Endothelial cell of hepatic sinusoid (primary cell): ENCODE results near the gene HIP1R.
"Not testable (repeated sequence)": the region's sequence is repeated elsewhere in the genome, so short reads cannot be mapped to it uniquely, and the experiment has no call there.

Source experiments
- in situ Hi-C: cut with HindIII; loops from 2 replicates; pipeline ENCODE4 v1.10.0; 2017; ENCODE audit warnings: low sequenced_read_pairs

Gene HIP1R

GRCh38 chr12:122834921-122835749, at the start of gene HIP1R:
HIP1R (plus strand) TSS chr12:122835457; CDS start chr12:122835551, 94 bp downstream.
- in situ Hi-C loops: loop anchor here (5.0 to 25.0 kb wide), 2 partner anchors 43 to 402 kb away; partner anchors contain the start of genes MPHOSPH9 and MTRFR

GRCh38 chr12:122785503-122785902, 49.8 kb upstream of the HIP1R start:
- in situ Hi-C loops: loop anchor here (25.0 kb wide), 1 partner anchor 152 kb away; no protein-coding TSS in a partner anchor

- in situ Hi-C loops: loop anchor here (25.0 kb wide), 1 partner anchor 149 kb away; no protein-coding TSS in a partner anchor
Measured at GRCh38 chr12:122788387-122788786, 46.9 kb upstream of the HIP1R start.

- in situ Hi-C loops: loop anchor here (5.0 to 25.0 kb wide), 2 partner anchors 43 to 148 kb away; no protein-coding TSS in a partner anchor
Measured at GRCh38 chr12:122789637-122790036, 45.6 kb upstream of the HIP1R start.

GRCh38 chr12:122790393-122791075, 44.7 kb upstream of the HIP1R start:
- in situ Hi-C loops: loop anchor here (5.0 to 25.0 kb wide), 2 partner anchors 42 to 147 kb away; no protein-coding TSS in a partner anchor

- in situ Hi-C loops: loop anchor here (5.0 to 25.0 kb wide), 2 partner anchors 39 to 144 kb away; no protein-coding TSS in a partner anchor
Measured at GRCh38 chr12:122793685-122794106, 41.6 kb upstream of the HIP1R start.

GRCh38 chr12:122795807-122796206, 39.5 kb upstream of the HIP1R start:
- in situ Hi-C loops: loop anchor here (25.0 kb wide), 1 partner anchor 141 kb away; no protein-coding TSS in a partner anchor

GRCh38 chr12:122799641-122800243, 35.5 kb upstream of the HIP1R start:
- in situ Hi-C loops: loop anchor here (25.0 kb wide), 1 partner anchor 138 kb away; no protein-coding TSS in a partner anchor

- in situ Hi-C loops: no loop called here
Measured at GRCh38 chr12:122803937-122804336, 31.3 kb upstream of the HIP1R start.

- in situ Hi-C loops: not testable (repeated sequence)
Measured at GRCh38 chr12:122804957-122805356, 30.3 kb upstream of the HIP1R start.

GRCh38 chr12:122807651-122808050, 27.6 kb upstream of the HIP1R start:
- in situ Hi-C loops: no loop called here

GRCh38 chr12:122811777-122812176, 23.5 kb upstream of the HIP1R start:
- in situ Hi-C loops: no loop called here

- in situ Hi-C loops: no loop called here
Measured at GRCh38 chr12:122813310-122813713, 21.9 kb upstream of the HIP1R start.

- in situ Hi-C loops: no loop called here
Measured at GRCh38 chr12:122819209-122819785, 16.0 kb upstream of the HIP1R start.

- in situ Hi-C loops: no loop called here
Measured at GRCh38 chr12:122820138-122820537, 15.1 kb upstream of the HIP1R start.

- in situ Hi-C loops: no loop called here
Measured at GRCh38 chr12:122820838-122821271, 14.4 kb upstream of the HIP1R start.

GRCh38 chr12:122823429-122823828, 11.8 kb upstream of the HIP1R start:
- in situ Hi-C loops: no loop called here

- in situ Hi-C loops: loop anchor here (25.0 kb wide), 1 partner anchor 411 kb away; the partner anchor contains the start of genes MPHOSPH9 and MTRFR
Measured at GRCh38 chr12:122825773-122826724, 9.2 kb upstream of the HIP1R start.

- in situ Hi-C loops: loop anchor here (25.0 kb wide), 1 partner anchor 410 kb away; the partner anchor contains the start of genes MPHOSPH9 and MTRFR
Measured at GRCh38 chr12:122827258-122827657, 8.0 kb upstream of the HIP1R start.
